Astrocyte (in vitro differentiated cells and primary cell): ENCODE data around the gene UBXN1.

Source experiments
- CTCF ChIP-seq: IDR thresholded peaks from 2 replicates; pipeline ENCODE4 v1.5.1; 2011; ENCODE audit warnings: low read depth, mild to moderate bottlenecking, inconsistent platforms, low read length, moderate library complexity; ENCODE audit not compliant: insufficient read depth
- EZH2 ChIP-seq: IDR thresholded peaks from 2 replicates; pipeline ENCODE4 v1.6.1; 2012; ENCODE audit warnings: mild to moderate bottlenecking, low read length, inconsistent platforms; ENCODE audit not compliant: insufficient read depth

- no peak for TF ChIP-seq CTCF
- TF ChIP-seq EZH2: no peak
These were observed 2.2 kb downstream of the UBXN1 start for GRCh38 chr11:62676698-62677097.
